Endodermal cell (in vitro differentiated cells): ENCODE measurements around the gene CHCHD10. TPM values are rescaled to one million over a fixed set of nuclear protein-coding genes. Genes with fewer than 3 reads are reported as not detected.

Source experiments
- DNase-seq: peaks from one replicate; pipeline ENCODE4 v3.0.0-alpha.2; 2017
- H3K27ac ChIP-seq: 2 replicates; pipeline ENCODE4 v1.5.1; 2013; ENCODE audit warnings: mild to moderate bottlenecking, low read depth, low read length, moderate library complexity
- H3K27me3 ChIP-seq: 2 replicates; pipeline ENCODE4 v1.6.1; 2013; ENCODE audit warnings: mild to moderate bottlenecking, low read length, moderate library complexity; ENCODE audit not compliant: insufficient read depth, control insufficient read depth, poor library complexity, severe bottlenecking
- H3K36me3 ChIP-seq: 2 replicates; pipeline ENCODE4 v1.7.0; 2013; ENCODE audit warnings: mild to moderate bottlenecking, low read length, moderate library complexity; ENCODE audit not compliant: control insufficient read depth, insufficient read depth
- H3K4me1 ChIP-seq: one replicate; pipeline ENCODE4 v1.7.0; 2013; ENCODE audit warnings: low read length; ENCODE audit not compliant: control insufficient read depth, insufficient read depth
- H3K4me3 ChIP-seq: 2 replicates; pipeline ENCODE4 v1.5.1; 2013; ENCODE audit warnings: mild to moderate bottlenecking, low read length, moderate library complexity
- H3K9ac ChIP-seq: 2 replicates; pipeline ENCODE4 v1.6.1; 2013; ENCODE audit warnings: mild to moderate bottlenecking, low read length, moderate library complexity; ENCODE audit not compliant: poor library complexity, severe bottlenecking; ENCODE audit errors: extremely low read depth
- H3K9me3 ChIP-seq: 2 replicates; pipeline ENCODE4 v1.6.1; 2013; ENCODE audit warnings: mild to moderate bottlenecking, low read length, moderate library complexity; ENCODE audit not compliant: control insufficient read depth
- H3K27ac Mint-ChIP-seq: 2 replicates; pipeline ENCODE4 v1.8.0; 2020; ENCODE audit warnings: mixed read lengths
- H3K27me3 Mint-ChIP-seq: 2 replicates; pipeline ENCODE4 v1.8.0; 2021; ENCODE audit warnings: mild to moderate bottlenecking, mixed read lengths; ENCODE audit not compliant: insufficient read depth
- H3K36me3 Mint-ChIP-seq: 2 replicates; pipeline ENCODE4 v1.8.0; 2020; ENCODE audit warnings: low read depth, mixed read lengths
- H3K4me1 Mint-ChIP-seq: 2 replicates; pipeline ENCODE4 v1.8.0; 2020; ENCODE audit warnings: mixed read lengths
- H3K4me3 Mint-ChIP-seq: 2 replicates; pipeline ENCODE4 v1.8.0; 2020; ENCODE audit warnings: mild to moderate bottlenecking, moderate library complexity, mixed read lengths
- H3K9me3 Mint-ChIP-seq: 2 replicates; pipeline ENCODE4 v1.8.0; 2020; ENCODE audit warnings: mild to moderate bottlenecking, mixed read lengths
- CTCF ChIP-seq: fragments of 200-600 bp; sonication (generic); conservative IDR thresholded peaks from 2 replicates; pipeline ENCODE4 v1.5.0; 2021; ENCODE audit warnings: antibody characterized with exemption, mild to moderate bottlenecking
- WGBS, 2 experiments: methylation state at CpG; one replicate each; pipeline versions ENCODE4 v1.1.5 to v1.1.7; 2013; ENCODE audit warnings: missing lambda C conversion rate in 2 of 2, mixed read lengths in 1 of 2; ENCODE audit not compliant: insufficient coverage in 1 of 2, insufficient read length in 1 of 2; 5-methylcytosine and 5-hydroxymethylcytosine counted together
- total RNA-seq, 2 donors: library from RNA; stranded (reverse); fragmentation: NEBNext Ultra II Directional in 1 of 2; extraction: Animal tissue kit (Norgen Biotek cat#: 25700) in 1 of 2; gene quantifications; 2 replicates in 1 of 2; 3 replicates in 1 of 2; pipeline ENCODE4 v1.2.1, GENCODE V29; 2021

The CHCHD10 gene
- total RNA-seq, 2 donors from 2014 or later, result 76.1 to 103 TPM

DNA sequence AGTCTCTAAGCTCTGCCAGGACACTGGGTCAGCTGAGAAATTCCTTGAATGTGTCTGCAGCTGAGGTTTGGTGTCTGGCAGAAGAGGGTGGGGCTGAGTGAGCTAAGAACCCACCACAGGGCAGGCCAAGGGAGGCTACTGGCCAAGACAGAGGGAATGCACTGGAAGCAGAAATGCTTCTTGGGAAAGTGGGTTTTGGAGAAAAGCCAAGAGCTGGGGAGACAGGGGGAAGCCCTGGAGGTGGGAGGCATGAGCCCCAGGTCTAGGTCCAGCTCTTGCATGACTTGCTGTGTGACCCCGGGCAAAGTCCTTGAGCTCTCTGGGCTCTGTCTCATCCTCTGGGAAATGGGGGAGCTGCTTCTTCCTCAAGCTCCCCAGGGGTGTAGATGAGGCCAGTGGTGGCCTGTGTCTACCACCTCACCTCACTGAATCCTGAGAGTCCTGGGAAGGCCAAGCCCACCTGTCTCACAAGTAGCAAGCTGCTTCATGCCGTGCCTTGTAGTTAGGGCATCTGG is 7.2 kb upstream of the CHCHD10 start:
- no peak overlapping the region for H3K27ac ChIP-seq
- no peak overlapping the region for H3K27ac Mint-ChIP-seq
- no peaks in the 10 kb centered on the region for H3K9me3 ChIP-seq
- H3K4me3 ChIP-seq, result no peak overlapping the region
- peak; percentile 74 for DNase-seq
- no peak for TF ChIP-seq CTCF
- H3K9me3 Mint-ChIP-seq, result no peaks in the 10 kb centered on the region
- H3K27me3 Mint-ChIP-seq, result peaks cover 27% of the 10 kb centered on the region
- H3K9ac ChIP-seq, result no peak overlapping the region
- peaks cover 23% of the 10 kb centered on the region for H3K4me1 Mint-ChIP-seq
- no peaks in the 10 kb centered on the region for H3K36me3 Mint-ChIP-seq
- H3K36me3 ChIP-seq, result no peaks in the 10 kb centered on the region
- H3K4me3 Mint-ChIP-seq, result no peak overlapping the region
- WGBS, 2 experiments, result 92 to 100% methylated on average over 2 of the region's 2 CpGs
- no peaks in the 10 kb centered on the region for H3K27me3 ChIP-seq
- H3K4me1 ChIP-seq, result peaks cover 5% of the 10 kb centered on the region

- Histone ChIP-seq H3K4me1 (peaks cover 5% of the 10 kb centered on the region), H3K9me3 (no peaks in the 10 kb centered on the region), H3K27me3 (no peaks in the 10 kb centered on the region), H3K9ac (no peak overlapping the region), H3K4me3 (no peak overlapping the region), H3K27ac (no peak overlapping the region), H3K36me3 (no peaks in the 10 kb centered on the region)
- Mint-ChIP-seq H3K27ac (no peak overlapping the region), H3K9me3 (no peaks in the 10 kb centered on the region), H3K4me1 (peaks cover 23% of the 10 kb centered on the region), H3K4me3 (no peak overlapping the region), H3K27me3 (peaks cover 34% of the 10 kb centered on the region), H3K36me3 (no peaks in the 10 kb centered on the region)
- 82 to 83% methylated on average over 9 to 12 of the region's 12 CpGs for WGBS, 2 experiments
- DNase-seq, result no peak
- no peak for TF ChIP-seq CTCF
Measured at GRCh38 chr22:23774114-23774921, 6.5 kb upstream of the CHCHD10 start.

DNA sequence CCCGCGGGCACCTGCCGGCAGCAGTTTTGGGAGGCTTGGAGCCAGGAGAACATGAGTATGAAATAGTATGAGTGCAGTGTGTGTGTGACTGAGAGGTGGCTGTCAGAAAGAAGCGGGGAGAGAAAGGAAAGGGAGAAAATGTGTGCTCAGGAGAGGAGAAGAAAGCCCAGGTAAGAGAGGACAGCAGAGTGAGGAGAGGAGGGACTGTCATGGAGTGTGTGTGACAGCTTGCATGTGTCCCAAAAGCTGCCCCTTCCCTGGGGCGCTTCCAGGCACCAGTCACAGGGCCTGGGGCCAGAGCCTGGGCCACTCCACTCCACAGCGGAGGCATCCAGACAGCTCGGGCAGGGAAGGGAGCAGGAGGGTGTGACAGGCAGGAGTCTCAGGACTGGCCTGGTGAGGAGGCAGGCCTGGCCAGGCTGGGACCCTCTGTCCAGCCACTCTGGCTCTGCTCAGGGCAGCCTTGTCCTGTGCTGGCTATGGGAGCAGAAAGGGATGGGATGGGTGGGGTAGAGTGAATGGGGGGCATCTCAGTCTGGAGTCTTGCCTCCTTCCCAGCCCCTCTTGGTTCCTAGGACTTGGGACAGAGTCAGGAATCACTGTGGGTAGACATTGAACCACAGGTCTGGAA is 5.8 kb upstream of the CHCHD10 start:
- Histone ChIP-seq H3K4me1 (peaks cover 5% of the 10 kb centered on the region), H3K4me3 (peak overlapping the region; percentile 78), H3K27ac (no peak overlapping the region), H3K9ac (no peak overlapping the region), H3K9me3 (no peaks in the 10 kb centered on the region), H3K27me3 (no peaks in the 10 kb centered on the region), H3K36me3 (no peaks in the 10 kb centered on the region)
- no peaks in the 10 kb centered on the region for H3K36me3 Mint-ChIP-seq
- peaks cover 23% of the 10 kb centered on the region for H3K4me1 Mint-ChIP-seq
- no peak for DNase-seq
- no peaks in the 10 kb centered on the region for H3K9me3 Mint-ChIP-seq
- peak overlapping the region; percentile 65 for H3K4me3 Mint-ChIP-seq
- H3K27ac Mint-ChIP-seq, result no peak overlapping the region
- WGBS, 2 experiments, result 60 to 72% methylated on average over 4 to 7 of the region's 7 CpGs
- TF ChIP-seq CTCF, result no peak
- H3K27me3 Mint-ChIP-seq, result peaks cover 39% of the 10 kb centered on the region
